GM12891 (cell line): ENCODE results near the gene TRIM7.

Experiments used
- DNase-seq: peaks from one replicate; pipeline ENCODE4 v3.0.0; 2011; ENCODE audit warnings: low spot score; ENCODE audit not compliant: insufficient read length
- FAIRE-seq: peaks from 2 replicates; lab custom pipeline; 2011; peaks lifted over from hg19 to GRCh38; lab: Jason Lieb, UNC
- PAX5 ChIP-seq: IDR thresholded peaks from 2 replicates; pipeline ENCODE4 v1.6.1; 2011; ENCODE audit warnings: low read length, moderate library complexity, mild to moderate bottlenecking; ENCODE audit not compliant: insufficient read depth, severe bottlenecking
- POLR2A ChIP-seq: IDR thresholded peaks from 2 replicates; pipeline ENCODE4 v1.6.1; 2011; ENCODE audit warnings: low read depth, low read length, control low read depth
- POLR2AphosphoS5 ChIP-seq: IDR thresholded peaks from 2 replicates; pipeline ENCODE4 v1.6.1; 2011; ENCODE audit warnings: low read depth, low read length, control low read depth
- POU2F2 ChIP-seq: IDR thresholded peaks from 2 replicates; pipeline ENCODE4 v1.6.1; 2011; ENCODE audit warnings: low read depth, mild to moderate bottlenecking, control low read depth, low read length, moderate library complexity
- SPI1 ChIP-seq: IDR thresholded peaks from 2 replicates; pipeline ENCODE4 v1.6.1; 2011; ENCODE audit warnings: low read depth, low read length, control low read depth
- TAF1 ChIP-seq: IDR thresholded peaks from 2 replicates; pipeline ENCODE4 v1.6.1; 2011; ENCODE audit warnings: low read depth, low read length, control low read depth

Gene TRIM7

DNA sequence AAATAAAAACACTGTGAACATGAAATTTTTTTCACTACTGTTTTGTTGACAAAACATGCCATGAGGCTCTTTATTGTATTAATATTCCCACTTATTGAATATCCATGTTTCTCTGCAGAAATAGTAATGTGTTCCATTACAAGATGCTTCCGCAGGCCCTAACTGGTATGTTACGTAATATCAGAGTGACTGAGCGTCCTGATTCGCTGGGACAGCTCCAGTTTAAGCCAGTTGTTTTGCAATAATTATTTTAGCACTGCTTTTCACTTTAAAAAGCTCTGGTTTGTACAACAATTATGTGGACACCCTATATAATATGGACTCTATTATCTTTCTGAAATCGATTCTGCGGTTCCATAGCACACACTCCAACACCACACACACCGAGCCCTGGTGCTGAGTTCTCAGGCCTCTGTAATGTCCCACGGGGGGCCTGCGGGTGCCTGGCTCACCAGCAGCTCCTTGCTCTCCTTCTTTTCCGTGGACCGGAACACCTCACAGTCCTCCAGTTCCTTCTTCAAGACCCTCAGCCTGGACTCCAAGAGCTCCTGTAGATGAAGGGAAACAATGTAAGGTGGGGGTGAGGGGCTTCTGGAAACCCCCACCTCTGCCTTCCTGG lies 1.8 kb downstream of the TRIM7 start:
- DNase-seq (no peak), FAIRE-seq (no peak)
- TF ChIP-seq SPI1 = no peak
- TF ChIP-seq POLR2AphosphoS5 = no peak
- TF ChIP-seq TAF1 = no peak
- TF ChIP-seq POLR2A = no peak
- no peak for TF ChIP-seq POU2F2
- TF ChIP-seq PAX5 = no peak

DNA sequence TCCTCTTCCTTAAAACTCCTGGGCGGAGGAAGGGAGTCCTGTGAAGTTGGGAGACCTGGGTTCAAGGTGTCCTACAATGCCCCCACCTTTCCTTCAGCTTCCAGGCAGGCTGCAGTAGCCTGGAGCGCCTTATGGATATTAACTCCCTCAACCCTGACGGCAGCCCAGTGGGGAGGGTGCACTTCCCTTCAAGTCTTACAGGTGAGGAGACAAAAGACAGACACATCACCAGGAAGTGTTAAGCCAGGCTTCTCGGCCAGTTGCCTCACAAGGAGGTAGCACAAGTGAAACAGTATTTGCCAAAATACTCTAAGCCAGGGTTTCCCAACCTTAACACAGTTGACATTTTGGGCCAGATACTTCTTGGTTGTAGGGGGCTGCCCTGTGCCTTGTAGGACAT lies 4.2 kb downstream of the TRIM7 start:
- DNase-seq (no peak), FAIRE-seq (no peak)
- no peak for TF ChIP-seq TAF1
- no peak for TF ChIP-seq SPI1
- TF ChIP-seq POLR2A = no peak
- TF ChIP-seq POU2F2 = no peak
- TF ChIP-seq PAX5 = no peak
- TF ChIP-seq POLR2AphosphoS5 = no peak

DNA sequence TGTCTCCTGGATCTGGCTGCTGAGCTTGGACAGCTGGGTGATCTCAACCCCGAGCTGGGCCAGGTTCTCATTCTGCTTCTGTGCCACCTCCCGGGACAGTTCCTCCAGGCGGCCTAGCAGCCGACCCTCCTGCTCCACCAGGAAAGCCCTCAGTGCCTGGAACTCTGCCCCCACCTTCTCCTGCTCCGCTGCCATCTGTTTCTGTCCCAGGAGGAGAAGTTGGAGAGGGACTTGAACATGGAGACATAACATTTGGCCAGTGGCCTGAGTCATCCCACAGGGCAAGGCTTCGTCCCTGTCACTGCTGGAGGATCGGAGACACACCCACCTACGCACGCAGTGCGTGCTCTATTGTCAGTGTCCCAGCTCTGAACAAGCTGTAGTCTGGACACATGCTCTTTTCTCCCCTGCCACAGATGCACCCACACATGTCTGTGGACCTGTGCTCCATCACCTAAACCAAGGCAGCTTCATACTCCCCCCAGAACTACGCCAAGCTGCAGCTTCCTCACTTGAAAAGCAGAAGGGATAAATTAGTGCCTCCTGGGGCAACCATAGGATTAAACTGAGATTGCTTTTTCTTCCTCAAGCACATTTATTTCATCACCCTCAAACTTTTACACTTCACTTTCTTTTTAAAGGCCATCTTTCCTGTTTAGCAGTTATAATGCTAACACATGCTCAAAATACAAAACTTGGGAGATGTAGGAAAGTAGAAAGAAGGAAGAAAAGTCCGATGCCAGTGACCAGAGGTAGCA lies 4.9 kb downstream of the TRIM7 start:
- TF ChIP-seq POLR2A (no peak), POU2F2 (no peak)
- DNase-seq = no peak
- FAIRE-seq = peak; percentile 73

DNA sequence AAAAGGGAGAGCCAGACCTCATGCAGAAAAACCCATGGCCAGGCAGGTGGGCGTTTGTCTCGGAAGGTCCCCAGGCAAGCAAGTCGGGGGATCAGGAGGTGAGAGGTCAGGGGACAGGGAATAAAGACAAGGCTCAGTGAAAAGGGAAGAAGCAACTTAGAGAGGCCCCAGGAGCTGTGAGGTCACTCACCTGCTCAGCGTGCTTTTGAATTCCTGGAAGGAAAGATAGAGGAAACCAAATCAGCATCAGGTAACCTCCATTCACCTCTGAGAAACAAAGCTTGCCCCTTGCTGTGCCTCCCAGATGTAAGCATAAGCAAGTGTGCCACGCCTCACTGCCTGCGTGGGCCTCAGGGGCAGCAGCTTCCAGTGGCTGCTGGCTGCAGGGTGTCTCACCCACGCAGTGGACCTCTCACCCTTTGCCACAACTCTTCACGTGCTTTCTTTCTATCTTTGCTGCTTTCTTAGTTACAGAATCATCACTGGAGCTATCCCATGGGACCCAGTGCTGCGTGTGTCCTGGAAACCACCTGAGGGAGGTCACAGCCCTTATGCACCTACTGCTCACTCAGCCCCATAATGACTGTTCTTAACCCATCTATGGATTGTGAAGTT lies 6.0 kb downstream of the TRIM7 start:
- TF ChIP-seq PAX5 (peak; percentile 93), POLR2AphosphoS5 (no peak)
- FAIRE-seq = peak; percentile 85
- DNase-seq = no peak

DNA sequence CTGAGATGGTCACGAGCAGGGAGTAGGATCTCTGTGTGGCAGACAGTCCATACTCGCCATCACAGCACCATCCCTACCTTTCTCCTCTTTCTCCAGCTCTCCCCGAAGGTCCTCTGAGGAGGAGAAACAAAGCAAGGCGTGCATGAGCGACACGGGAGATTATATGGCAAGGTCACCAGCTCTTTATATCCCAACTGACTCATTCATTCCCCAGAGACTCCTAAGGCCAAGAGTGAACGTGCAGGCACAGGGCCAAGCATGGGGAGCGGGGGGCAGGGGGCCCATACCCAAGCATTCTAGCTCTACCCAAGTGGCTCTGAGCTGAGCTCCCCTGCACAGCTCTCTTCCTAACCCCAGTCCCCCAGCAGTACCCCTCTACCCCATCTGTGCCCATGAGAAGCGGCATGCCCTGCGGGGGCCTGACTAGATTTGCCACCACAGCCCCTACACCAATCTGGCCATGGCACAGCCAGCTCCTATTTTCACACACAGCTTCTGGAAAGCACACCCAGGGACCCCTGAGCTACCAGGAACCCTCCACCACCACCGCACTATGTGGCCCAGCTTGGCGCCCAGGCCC lies 6.8 kb downstream of the TRIM7 start:
- TF ChIP-seq POU2F2 (no peak), POLR2AphosphoS5 (no peak), TAF1 (no peak)
- no peak for FAIRE-seq
- no peak for DNase-seq

DNA sequence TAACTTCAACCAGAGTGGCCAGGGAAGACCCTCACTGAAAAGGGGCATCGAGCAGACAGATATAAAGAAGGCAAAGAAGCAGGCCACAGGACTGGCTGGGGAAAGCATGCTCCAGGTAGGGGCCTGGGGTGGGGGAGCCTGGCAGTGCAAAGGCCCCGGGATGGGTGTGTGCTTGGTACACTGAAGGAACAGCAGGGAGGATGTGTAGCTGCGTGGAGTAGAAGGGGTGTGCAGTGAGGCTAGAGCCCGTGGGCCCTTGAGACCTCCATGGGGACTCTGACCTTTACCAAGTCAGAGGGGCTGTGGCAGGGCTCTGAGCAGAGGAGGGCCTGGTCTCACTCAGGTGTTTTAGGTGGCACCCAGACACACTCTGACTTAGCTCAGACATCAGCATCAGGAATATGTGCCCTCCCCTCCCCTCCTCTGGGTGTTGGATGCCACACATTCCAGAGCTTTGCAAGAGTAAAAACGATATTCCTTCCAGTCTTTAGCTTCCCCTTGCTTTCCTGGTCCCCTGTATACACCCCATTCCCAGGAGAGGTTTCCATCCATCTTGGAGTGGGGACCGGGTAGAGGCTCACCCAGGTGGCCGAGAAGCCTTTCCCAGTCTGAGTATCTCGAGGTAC lies 7.6 kb downstream of the TRIM7 start:
- no peak for TF ChIP-seq TAF1
- TF ChIP-seq SPI1 = no peak
- no peak for TF ChIP-seq POU2F2
- TF ChIP-seq POLR2AphosphoS5 = no peak
- no peak for TF ChIP-seq PAX5
- TF ChIP-seq POLR2A = no peak
- DNase-seq = no peak
- no peak for FAIRE-seq

DNA sequence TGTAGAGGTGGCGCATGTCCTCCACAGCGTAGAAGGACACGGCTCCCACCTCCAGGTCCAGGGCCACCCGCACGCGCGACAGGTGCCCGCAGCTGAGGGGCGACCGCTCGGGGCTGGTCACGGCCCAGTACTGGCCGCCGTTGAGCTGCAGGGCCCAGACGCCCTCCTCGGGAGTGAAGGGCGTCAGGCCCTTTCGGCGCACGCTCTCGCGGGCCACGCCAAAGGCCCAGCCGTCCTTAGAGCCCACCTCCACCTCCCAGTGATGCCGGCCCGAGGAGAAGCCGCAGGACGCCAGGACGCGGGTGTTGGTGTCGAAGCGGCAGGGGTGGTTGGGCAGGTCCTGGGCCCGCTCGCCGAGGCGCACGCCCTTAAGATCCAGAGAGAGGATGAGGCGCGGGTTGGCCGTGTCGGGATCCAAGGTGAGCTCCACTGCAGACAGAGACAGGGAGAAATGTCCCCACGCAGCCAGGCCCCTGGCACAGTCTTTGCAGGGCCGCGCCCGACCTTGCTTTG lies 9.7 kb downstream of the TRIM7 start:
- DNase-seq = no peak
- no peak for FAIRE-seq

DNA sequence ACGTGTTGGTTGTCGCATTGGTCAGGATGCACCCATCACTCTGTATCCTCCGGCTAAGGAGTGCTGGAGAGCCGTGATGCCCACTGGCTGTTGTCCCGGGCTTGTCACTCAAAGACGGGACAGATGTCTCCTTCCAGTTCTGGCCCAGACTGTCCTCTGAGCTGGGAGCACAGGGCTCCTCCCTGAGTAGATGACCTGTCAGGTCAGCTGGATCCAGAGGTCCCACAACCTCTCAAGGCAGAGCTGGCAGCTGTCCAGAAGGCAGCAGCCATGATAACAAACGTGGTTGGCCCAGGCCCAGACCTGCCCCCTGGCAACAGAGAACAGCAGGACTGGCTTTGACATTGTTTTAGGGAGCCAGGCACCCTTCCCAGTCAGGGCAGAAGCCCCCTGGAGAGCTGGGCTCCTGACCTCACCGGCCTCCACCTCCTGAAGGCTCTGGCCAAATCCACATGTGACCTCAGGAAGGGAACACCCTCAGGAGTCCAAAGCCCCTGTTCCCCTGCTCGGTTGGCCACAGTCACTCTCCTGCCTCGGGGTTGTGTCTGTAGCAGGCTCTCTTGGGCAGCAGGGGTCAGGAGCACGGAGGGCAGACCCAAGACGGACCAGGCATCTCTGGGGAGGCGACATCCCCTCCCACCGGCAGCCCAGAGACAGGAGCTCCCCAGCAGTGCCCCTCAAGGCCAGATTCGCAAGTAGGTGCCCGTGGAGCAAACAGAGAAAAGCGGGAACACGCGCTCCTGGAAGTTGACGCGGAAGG lies 10.3 kb downstream of the TRIM7 start:
- no peak for DNase-seq
- TF ChIP-seq POLR2AphosphoS5 = no peak
- TF ChIP-seq PAX5 = no peak
- no peak for TF ChIP-seq SPI1
- TF ChIP-seq POU2F2 = no peak
- TF ChIP-seq POLR2A = no peak
- TF ChIP-seq TAF1 = no peak
- FAIRE-seq = peak; percentile 26

More for the DNA sequence above, 9.7 kb downstream of the TRIM7 start:
- TF ChIP-seq SPI1 = no peak
- TF ChIP-seq TAF1 = no peak
- no peak for TF ChIP-seq POLR2AphosphoS5
- TF ChIP-seq POLR2A = no peak
- no peak for TF ChIP-seq PAX5
- TF ChIP-seq POU2F2 = no peak

DNA sequence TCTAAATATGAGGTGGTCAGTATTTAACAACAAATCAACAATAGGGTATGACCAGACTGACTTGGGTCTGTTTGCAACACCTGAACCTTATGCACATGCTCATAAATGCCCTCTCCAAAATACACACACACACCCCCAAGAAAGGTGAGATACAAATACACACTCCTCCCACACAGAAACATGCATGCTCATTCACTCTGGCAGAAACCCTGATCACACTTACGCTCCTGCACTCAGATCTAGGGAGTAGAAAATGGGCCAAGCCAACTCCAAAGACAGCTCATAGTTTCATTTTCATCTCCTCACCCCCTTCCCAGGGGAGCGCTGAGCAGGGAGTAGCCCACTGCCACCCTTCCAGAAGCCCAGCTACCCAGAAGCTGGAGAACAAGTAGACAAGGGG lies 11.3 kb downstream of the TRIM7 start:
- DNase-seq (no peak), FAIRE-seq (peak; percentile 16)

More for the DNA sequence above, 11.3 kb downstream of the TRIM7 start:
- TF ChIP-seq PAX5 (no peak), TAF1 (no peak), POU2F2 (no peak), SPI1 (no peak), POLR2AphosphoS5 (no peak), POLR2A (no peak)
